ENCODE results near the gene MYCL. TPM values are rescaled to one million over a fixed set of nuclear protein-coding genes. Genes with fewer than 3 reads are reported as not detected.

Gene MYCL
- total and polyA plus RNA-seq, 2 of the 13 experiments (the other 11 are each of a cell fraction or from before 2014, with no cell fraction given), result 0.31 to 1.7 TPM

DNA sequence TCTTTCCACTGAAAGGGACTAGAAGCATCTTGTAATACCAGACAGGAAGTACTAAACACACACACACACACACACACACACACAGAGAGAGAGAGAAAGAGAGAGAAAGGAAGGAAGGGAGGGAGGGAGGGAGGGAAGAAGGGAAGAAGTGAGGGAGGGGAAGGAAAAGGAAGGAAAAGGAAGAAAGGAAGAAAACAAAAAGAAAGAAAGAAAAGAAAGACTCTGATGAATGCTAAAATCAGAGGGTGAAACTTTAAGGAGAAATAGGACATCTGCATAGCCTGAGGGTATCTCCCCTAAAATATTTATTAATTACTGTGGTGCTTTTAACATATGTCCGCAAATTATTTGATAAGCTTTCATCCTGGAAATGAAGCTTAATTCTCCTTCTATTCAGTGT, 29.0 kb downstream of the MYCL start:
- no peaks in the 10 kb centered on the region for H3K27me3 ChIP-seq (ENCODE audit: control insufficient read depth in 1 of 2, insufficient read depth in 2 of 2, low read length in 2 of 2)
- no peak overlapping the region for H3K27ac ChIP-seq (ENCODE audit: extremely low read length, insufficient read depth, low read length)
- H3K4me2 ChIP-seq (ENCODE audit: low read depth, low read length), result no peak overlapping the region
- FAIRE-seq, result no peak
- no peaks in the 10 kb centered on the region; the same call in 1 of the 2 replicates for H4K20me1 ChIP-seq (ENCODE audit: insufficient read depth, low read length)
- in situ Hi-C loops (cut with HindIII; ENCODE audit: extremely low pct_ligation_motif_present, low pct_unique_long_range_greater_than_20kb) (no loop called here), intact Hi-C loops (cut with micrococcal nuclease; ENCODE audit: unreplicated experiment) (no loop called here)
- peaks cover 35% of the 10 kb centered on the region for H3K4me1 ChIP-seq (ENCODE audit: insufficient read depth, low read length)
- ChIA-PET CTCF (ENCODE audit: low intra/inter-chr PET ratio, low total read pairs) (no interaction called here), POLR2A (no interaction called here)
- H3K9me3 ChIP-seq (ENCODE audit: low read length), result no peaks in the 10 kb centered on the region
- peaks cover 66% of the 10 kb centered on the region for H3K79me2 ChIP-seq (ENCODE audit: insufficient read depth, low read length)
- no peak overlapping the region for H3K9ac ChIP-seq (ENCODE audit: insufficient read depth, low read depth, low read length)
- no peak for TF ChIP-seq HOXA3 (CRISPR knock-in tag; IDR thresholded peaks at IDR 0.05)
- peak; percentile 39 for TF ChIP-seq HNRNPK (IDR thresholded peaks at IDR 0.05; ENCODE audit: low read depth, low read length, poor library complexity, severe bottlenecking)
- no peak for TF ChIP-seq XBP1 (CRISPR knock-in tag; IDR thresholded peaks at IDR 0.05)
- BruUV-seq (replicated peaks), result no TSS peak
- DNase-seq (ENCODE audit: low spot score), result no peak
- ATAC-seq, result no peak
- H2AFZ ChIP-seq (ENCODE audit: low read length), result no peak overlapping the region
- H3K4me3 ChIP-seq (replicated peaks in 1 of 3; ENCODE audit: insufficient read depth in 1 of 3, low read depth in 2 of 3, low read length in 3 of 3), result no peak overlapping the region
- H3K36me3 ChIP-seq (replicated peaks in 1 of 2; ENCODE audit: control insufficient read depth in 1 of 2, insufficient read depth in 2 of 2, low read length in 2 of 2), result peaks cover 0 to 16% of the 10 kb centered on the region in 2 experiments; a peak in 2 of 5 replicates
- WGBS (ENCODE audit: low lambda C conversion rate), result 90% methylated on average over 1 of the region's 1 CpG

DNA sequence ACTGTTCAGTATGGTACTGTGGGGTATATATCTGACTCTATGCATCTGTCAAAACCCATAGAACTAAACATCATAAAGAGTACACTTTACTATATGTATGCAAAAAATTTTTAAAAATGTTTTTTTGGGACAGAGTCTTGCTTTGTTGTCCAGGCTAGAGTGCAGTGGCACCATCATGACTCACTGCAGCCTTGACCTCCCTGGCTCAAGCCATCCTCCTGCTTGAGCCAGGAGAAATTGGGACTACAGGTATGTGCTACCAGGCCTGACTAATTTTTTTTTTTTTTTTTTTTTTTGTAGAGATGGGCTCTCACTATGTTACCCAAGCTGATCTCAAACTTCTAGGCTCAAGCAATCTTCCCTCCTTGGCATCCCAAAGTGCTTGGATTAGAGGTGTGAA, 29.9 kb downstream of the MYCL start:
- Histone ChIP-seq H2AFZ (ENCODE audit: low read length) (no peak overlapping the region), H4K20me1 (ENCODE audit: insufficient read depth, low read length) (no peaks in the 10 kb centered on the region; the same call in 1 of the 2 replicates), H3K27ac (ENCODE audit: extremely low read length, insufficient read depth, low read length) (no peak overlapping the region), H3K4me3 (replicated peaks in 1 of 3; ENCODE audit: insufficient read depth in 1 of 3, low read depth in 2 of 3, low read length in 3 of 3) (no peak overlapping the region), H3K9me3 (ENCODE audit: low read length) (no peaks in the 10 kb centered on the region), H3K4me1 (ENCODE audit: insufficient read depth, low read length) (peaks cover 26% of the 10 kb centered on the region), H3K27me3 (ENCODE audit: control insufficient read depth in 1 of 2, insufficient read depth in 2 of 2, low read length in 2 of 2) (no peaks in the 10 kb centered on the region), H3K9ac (ENCODE audit: insufficient read depth, low read depth, low read length) (no peak overlapping the region), H3K79me2 (ENCODE audit: insufficient read depth, low read length) (peaks cover 60% of the 10 kb centered on the region), H3K4me2 (ENCODE audit: low read depth, low read length) (no peak overlapping the region), H3K36me3 (replicated peaks in 1 of 2; ENCODE audit: control insufficient read depth in 1 of 2, insufficient read depth in 2 of 2, low read length in 2 of 2) (peaks cover 0 to 12% of the 10 kb centered on the region in 2 experiments; a peak in 3 of 5 replicates)
- in situ Hi-C loops (cut with HindIII; ENCODE audit: extremely low pct_ligation_motif_present, low pct_unique_long_range_greater_than_20kb), result no loop called here
- ATAC-seq (no peak), FAIRE-seq (no peak), DNase-seq (ENCODE audit: low spot score) (no peak)
- POLR2A ChIA-PET, result no interaction called here
- intact Hi-C loops (cut with micrococcal nuclease; ENCODE audit: unreplicated experiment), result no loop called here
- CTCF ChIA-PET (ENCODE audit: low intra/inter-chr PET ratio, low total read pairs), result no interaction called here
- no TSS peak for BruUV-seq (replicated peaks)
- TF ChIP-seq, protein P1, sequence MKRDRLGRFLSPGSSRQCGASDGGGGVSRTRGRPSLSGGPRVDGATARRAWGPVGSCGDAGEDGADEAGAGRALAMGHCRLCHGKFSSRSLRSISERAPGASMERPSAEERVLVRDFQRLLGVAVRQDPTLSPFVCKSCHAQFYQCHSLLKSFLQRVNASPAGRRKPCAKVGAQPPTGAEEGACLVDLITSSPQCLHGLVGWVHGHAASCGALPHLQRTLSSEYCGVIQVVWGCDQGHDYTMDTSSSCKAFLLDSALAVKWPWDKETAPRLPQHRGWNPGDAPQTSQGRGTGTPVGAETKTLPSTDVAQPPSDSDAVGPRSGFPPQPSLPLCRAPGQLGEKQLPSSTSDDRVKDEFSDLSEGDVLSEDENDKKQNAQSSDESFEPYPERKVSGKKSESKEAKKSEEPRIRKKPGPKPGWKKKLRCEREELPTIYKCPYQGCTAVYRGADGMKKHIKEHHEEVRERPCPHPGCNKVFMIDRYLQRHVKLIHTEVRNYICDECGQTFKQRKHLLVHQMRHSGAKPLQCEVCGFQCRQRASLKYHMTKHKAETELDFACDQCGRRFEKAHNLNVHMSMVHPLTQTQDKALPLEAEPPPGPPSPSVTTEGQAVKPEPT (CRISPR knock-in tag; IDR thresholded peaks at IDR 0.05; ENCODE audit: low read depth), result no peak
- TF ChIP-seq NAIF1 (CRISPR knock-in tag; IDR thresholded peaks at IDR 0.05; ENCODE audit: borderline replicate concordance) (no peak), NR2F6 (IDR thresholded peaks at IDR 0.05) (peak; percentile 22; the same call in 1 of the 2 replicates), NR2F6 (CRISPR knock-in tag; IDR thresholded peaks at IDR 0.05) (0 out of 2 replicates have a peak, but pooled peaks have one; percentile 32), ZNF121 (CRISPR knock-in tag; IDR thresholded peaks at IDR 0.05) (peak; percentile 31; the same call in 1 of the 2 replicates), NR2F1 (CRISPR knock-in tag; IDR thresholded peaks at IDR 0.05) (0 out of 4 replicates have a peak, but pooled peaks of 1 of the 2 experiments have one; percentile 55), NONO (IDR thresholded peaks at IDR 0.05) (no peak), NONO (CRISPR knock-in tag; conservative IDR thresholded peaks at IDR 0.05) (no peak), ZNF616 (CRISPR knock-in tag; IDR thresholded peaks at IDR 0.05; ENCODE audit: low read depth) (no peak), DNMT1 (CRISPR knock-in tag; IDR thresholded peaks at IDR 0.05) (no peak)
- TF ChIP-seq, protein P2, sequence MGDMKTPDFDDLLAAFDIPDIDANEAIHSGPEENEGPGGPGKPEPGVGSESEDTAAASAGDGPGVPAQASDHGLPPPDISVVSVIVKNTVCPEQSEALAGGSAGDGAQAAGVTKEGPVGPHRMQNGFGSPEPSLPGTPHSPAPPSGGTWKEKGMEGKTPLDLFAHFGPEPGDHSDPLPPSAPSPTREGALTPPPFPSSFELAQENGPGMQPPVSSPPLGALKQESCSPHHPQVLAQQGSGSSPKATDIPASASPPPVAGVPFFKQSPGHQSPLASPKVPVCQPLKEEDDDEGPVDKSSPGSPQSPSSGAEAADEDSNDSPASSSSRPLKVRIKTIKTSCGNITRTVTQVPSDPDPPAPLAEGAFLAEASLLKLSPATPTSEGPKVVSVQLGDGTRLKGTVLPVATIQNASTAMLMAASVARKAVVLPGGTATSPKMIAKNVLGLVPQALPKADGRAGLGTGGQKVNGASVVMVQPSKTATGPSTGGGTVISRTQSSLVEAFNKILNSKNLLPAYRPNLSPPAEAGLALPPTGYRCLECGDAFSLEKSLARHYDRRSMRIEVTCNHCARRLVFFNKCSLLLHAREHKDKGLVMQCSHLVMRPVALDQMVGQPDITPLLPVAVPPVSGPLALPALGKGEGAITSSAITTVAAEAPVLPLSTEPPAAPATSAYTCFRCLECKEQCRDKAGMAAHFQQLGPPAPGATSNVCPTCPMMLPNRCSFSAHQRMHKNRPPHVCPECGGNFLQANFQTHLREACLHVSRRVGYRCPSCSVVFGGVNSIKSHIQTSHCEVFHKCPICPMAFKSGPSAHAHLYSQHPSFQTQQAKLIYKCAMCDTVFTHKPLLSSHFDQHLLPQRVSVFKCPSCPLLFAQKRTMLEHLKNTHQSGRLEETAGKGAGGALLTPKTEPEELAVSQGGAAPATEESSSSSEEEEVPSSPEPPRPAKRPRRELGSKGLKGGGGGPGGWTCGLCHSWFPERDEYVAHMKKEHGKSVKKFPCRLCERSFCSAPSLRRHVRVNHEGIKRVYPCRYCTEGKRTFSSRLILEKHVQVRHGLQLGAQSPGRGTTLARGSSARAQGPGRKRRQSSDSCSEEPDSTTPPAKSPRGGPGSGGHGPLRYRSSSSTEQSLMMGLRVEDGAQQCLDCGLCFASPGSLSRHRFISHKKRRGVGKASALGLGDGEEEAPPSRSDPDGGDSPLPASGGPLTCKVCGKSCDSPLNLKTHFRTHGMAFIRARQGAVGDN (CRISPR knock-in tag; IDR thresholded peaks at IDR 0.05), result no peak
